Activated naive CD4-positive, alpha-beta T cell treated with Interleukin-2 at 50 U/mL for 16 hours (primary cell): ENCODE results near the gene VCP.

Source experiments
- DNase-seq: peaks from one replicate; pipeline ENCODE4 v3.0.0-alpha.2; 2020

The VCP gene

GRCh38 chr9:35102769-35103659 lies 30.6 kb upstream of the VCP start, which contains the start of gene STOML2:
TSS of gene STOML2 (minus strand) at chr9:35103131. CDS start at chr9:35103094, 37 bp downstream.
- DNase-seq, result peak; percentile 94

DNA sequence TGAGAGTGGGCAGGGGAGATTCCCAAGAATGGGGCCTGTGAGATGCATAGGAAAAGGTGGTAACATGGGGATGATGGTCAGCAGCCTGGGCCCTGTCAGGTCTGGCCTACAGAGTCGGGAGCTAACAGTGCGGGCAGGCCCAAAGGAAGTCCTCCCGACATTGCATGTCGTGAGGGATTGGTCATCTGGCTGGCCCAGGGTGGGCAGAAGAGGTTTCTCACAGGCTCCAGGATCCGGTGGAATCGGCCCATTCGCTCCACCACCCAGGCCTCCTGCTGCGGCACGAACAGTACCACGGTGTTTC lies 30.0 kb upstream of the VCP start:
- no peak for DNase-seq

- no peak for DNase-seq
These were observed 25.1 kb upstream of the VCP start for GRCh38 chr9:35097573-35097972.

- peak; percentile 91 for DNase-seq
These were observed 23.8 kb upstream of the VCP start, which contains the start of gene PIGO for GRCh38 chr9:35096035-35096849. TSS of gene PIGO (minus strand) at chr9:35096591. CDS start at chr9:35095565, 1,026 bp downstream.

DNA sequence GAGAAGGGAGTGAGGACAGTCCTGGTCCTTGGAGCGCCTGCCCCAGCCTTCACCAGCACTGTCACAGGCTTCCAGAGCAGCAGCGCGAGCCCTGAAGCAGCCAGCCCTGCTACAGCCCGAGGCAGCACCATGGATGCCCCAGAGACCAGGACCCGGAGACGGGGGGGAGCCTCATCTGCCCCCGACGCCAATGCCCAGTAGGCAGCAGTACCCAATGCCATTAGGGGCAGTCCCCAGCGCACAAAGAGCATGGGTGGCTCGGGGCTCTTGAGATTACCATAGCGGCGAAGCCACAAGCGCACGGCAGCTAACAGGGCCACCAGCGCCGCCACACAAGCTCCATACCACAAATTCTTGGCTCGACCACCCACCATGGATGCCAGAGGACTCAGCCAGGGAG lies 19.1 kb upstream of the VCP start:
- DNase-seq, result no peak

DNA sequence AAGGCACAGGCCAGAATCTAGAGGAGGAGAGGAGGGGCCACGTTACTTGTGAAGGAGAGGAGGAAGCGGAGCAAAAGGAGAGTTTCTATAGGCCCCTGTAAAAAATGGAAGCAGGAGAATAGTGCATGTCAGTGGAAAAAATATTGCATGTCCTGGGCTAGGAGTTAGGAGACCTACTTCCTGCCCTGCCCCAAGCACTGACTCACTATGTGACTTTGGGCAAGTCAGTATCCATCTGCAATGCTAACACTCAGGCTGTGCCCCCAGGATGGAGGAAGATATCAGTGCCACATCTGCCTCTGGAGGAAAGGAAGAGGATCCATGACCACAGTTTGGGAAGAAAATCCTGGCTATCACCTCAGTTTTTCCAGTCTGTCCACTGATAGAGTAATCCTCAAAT lies 17.0 kb upstream of the VCP start:
- no peak for DNase-seq

- no peak for DNase-seq
These were observed 12.7 kb upstream of the VCP start for GRCh38 chr9:35085078-35085477.

DNA sequence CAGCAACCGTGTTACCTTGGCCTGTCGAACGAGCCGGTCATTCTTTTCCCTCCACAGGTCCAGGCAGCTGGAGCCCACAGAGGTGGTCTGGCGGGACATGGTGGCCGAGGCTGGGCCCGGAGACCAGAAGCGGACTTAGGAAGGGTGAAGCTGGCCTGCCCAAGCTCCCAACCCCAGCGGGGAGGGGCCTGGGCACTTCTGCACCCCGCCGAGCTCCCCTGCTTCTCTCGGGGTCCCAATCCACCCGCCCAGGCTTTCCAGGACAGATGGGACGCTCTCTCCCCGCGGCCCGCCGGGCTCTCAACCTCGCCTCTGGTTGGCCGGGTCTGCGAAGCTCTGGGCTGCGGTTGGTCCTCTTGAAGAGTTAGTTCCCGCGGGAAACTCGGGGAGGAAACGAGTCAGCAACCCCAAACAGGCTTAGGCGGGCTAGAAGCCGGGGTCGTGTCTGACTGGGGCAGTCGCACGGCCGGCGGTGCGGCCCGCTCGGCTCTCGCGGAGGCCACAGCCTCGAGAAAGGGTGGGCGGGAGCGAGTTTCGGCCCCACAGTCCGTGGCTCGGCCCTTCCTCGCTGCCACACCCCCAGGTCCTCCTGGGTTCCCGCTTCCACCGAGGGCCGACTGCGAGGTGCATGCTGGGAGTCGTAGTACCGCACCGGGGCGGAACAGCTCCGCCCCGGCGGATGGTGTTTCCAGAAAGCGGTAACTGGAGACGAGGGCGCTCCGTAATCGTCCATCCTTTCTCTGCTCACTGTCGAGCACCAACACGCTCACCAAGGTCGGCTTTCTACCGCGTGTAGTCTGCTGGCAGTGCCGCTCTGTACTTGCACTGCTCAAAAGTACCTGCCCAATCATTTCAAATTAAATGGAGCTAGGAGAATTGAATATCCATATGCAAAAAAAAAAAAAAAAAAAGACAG lies 7.3 kb upstream of the VCP start, which contains the start of gene FANCG:
TSS of gene FANCG (minus strand) at position 517 of the 916 bp plus-strand sequence. CDS start at position 99, 418 bp downstream.
- DNase-seq, result peak; percentile 87

- no peak for DNase-seq
These were observed 6.6 kb upstream of the VCP start for GRCh38 chr9:35079041-35079425.

- no peak for DNase-seq
These were observed 5.6 kb upstream of the VCP start for GRCh38 chr9:35078066-35078465.

GRCh38 chr9:35076848-35077247 lies 4.4 kb upstream of the VCP start:
- DNase-seq, result no peak

DNA sequence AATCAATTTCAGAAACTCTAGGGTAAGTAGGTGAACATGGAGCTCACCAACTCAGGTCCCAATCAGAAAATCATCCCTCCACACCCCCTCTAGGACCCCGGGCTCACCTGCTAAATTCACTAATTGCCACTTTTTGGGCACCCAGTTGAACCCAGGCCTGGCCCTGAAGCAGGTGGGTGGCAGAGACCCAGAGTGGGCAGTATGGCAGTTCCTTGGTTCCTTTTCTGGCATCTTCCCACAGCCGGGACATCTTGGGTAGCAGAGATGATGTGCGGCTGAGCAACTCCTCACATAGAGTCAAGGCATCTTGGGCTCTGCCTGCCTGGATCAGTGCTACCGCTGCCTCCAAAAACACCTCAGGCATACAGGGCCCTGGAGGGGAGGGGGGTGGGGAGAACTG lies 2.9 kb upstream of the VCP start:
- no peak for DNase-seq

DNA sequence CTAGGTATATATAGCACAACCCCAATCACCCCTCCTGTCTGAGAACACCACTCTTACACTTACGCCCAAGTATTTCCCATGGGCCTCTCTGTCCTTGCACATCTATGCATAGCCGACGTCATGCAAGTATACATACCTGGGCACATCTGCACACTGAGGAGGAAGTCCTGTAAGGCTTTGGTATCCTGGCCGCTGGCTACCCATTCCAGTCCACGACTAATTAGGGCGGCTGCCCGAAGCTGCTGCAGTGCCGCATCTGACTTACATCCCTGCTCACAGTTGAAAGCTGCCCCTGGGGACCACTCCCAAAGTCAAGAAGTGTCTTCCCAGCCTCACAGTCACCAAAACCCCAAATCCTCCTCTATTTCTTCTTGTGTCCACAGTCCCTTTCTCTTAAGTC lies 2.4 kb upstream of the VCP start:
- no peak for DNase-seq

DNA sequence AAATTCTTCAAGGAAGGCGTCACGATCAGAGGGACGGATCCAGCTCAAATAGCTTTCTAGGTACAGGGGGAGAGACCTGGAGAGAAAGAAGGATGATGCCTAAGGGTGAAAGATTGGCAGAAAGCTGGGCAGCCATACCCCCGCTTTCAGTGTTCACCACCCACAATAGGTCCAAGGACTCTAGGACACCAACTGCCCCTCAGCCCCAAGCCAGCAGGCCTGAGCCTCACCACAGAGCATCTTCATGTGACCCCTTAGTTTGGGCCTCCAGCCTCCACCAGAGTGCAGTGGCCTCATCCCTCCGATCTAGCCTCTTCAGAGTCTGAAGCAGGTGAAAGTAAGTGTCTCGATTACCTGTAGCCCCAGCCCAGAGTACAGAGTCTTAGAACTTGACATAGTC lies 1.7 kb upstream of the VCP start:
- no peak for DNase-seq

- no peak for DNase-seq
These were observed 821 bp upstream of the VCP start for GRCh38 chr9:35073279-35073612.

DNA sequence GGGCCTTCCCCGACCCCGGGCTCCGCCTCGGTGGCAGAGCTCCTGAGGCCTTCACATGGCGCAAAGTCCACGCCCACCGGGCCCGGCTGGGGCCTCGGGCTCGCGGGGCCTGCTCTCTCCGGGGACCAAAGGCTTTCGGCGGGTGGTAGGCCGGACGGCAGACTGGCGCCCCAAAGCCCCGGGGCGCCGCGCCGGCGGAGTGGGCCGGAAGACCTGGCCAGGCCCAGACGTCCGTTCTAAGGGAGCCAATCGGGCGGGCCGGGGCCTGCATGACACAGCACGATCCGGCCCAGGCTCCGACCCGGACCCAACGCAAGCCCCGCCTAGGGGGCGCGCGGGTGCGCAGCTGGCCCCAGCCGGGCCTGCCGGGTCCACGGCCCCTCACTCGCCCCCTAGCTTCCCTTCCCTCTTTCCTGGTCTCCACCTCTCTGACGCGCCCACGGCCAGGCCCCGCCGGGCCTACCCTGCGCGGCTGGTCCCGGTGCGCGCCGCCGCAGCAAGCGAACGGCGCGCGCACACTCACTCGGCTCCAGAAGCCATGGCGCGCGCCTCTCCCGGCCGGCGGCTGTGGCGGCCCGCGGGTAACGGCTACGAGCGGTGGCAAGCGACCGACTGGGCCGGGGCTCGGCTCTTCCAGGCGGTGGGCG lies 488 bp downstream of the VCP start:
- peak; percentile 75 for DNase-seq

DNA sequence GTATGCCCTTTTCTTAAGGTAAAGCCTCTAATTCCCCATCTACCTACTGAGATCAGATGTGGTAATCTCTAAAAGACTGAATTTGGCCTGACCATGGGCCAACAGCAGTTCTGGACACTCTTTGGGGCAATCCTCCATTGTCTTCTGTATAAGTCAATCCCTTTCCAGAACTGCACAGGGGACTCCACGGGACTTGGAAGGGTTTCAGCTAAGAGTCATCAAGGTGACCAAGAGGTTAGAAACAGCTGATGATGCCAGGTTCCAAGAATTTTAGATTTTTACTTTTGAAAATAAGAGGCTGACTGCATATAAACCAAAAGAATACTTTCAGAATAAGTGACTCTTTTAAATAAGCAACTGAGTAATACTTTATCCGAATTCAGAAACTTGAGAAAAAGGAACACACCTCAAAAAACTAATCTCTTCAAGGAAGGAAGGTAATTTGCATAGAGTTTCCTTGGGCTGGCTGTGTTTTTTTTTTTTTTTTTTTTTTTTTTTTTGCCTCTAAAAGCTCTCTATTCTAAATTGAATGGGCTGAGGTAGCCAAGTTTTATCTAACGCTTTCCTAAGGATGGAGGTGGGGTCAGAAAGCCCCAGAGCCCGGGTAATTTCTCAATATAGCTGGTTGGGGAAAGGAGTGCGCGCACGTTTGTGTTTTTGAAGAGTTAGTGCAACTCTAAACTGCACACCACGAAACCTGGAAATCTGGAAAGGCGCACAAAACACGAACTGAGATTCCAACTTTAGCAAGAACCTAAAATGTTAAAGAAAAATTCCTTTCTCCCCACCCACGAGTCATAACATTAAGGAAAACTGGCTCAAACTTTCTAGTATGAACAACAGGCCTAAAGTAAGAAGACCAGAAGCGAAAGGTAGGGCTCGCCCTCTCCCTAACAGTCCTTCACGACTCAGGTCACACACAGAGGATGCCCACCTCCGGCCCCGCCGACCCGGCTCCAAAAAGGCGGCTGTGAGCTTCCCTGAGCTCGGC lies 1.3 kb downstream of the VCP start:
- DNase-seq, result no peak

- DNase-seq, result no peak
These were observed 3.4 kb downstream of the VCP start for GRCh38 chr9:35069020-35069419.

DNA sequence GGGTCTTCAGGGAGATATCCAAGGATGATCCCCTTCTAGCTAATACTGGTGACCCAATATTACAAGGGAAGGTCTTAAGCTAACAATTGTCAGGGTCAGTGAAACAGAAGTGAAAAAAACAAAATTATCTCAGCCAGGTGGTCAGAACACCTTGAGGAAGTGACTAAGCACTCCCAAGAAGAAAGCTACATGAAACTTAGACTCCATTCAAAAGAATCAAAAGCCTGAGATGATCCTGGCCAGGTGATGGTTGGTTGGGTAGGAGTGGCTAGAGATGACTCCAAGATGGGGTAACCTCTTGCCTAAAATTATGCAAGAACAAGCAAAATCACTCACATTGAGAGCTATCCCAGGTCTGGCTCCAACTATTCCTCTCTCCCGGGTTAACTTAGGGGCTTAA lies 5.4 kb downstream of the VCP start:
- DNase-seq, result no peak

DNA sequence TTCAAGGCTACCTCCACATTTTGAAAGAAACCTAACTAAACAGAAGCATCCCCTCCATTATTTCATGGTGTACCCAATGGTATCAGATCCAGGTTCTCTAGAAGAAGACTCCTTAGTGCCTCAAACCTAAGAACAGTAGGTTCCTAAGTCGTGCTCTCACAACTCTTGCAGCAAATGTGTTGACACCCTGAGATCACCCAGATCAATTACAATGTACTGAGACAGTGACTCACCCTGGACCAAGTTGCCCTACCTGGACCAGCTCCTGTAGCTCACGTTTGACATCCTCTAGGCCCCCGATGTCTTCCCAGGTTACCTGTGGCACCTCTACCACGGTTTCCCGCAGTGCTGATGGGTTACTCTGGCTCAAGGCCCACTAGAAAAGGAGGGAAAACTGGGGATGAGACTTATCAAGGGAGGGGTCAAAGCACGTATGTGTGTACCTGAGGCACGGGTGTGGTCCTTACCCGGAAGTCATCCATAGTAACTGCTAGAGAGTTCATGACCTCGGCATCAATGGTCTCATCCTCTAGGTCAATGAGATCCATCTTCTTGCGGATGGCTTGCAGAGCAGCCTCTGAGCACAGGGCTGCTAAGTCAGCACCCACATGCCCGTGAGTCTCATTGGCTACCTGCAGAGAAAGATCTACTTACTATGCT lies 11.7 kb downstream of the VCP start:
- no peak for DNase-seq

DNA sequence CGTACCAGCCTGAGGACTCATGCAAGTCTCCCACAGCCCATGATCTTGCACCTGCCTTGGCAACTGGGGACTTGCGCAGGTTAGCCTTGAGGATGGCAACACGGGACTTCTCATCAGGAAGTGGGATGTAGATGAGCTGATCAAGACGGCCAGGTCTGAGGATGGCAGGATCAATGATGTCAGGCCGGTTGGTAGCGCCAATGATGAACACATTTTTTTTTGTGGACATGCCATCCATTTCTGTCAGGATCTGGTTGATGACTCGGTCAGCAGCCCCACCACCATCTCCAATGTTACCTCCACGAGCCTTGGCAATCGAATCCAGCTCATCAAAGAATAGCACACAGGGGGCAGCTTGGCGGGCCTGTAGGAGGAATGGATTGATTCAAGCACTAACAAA lies 13.0 kb downstream of the VCP start:
- DNase-seq, result no peak
